GM12878 (cell line): Measurements from ENCODE around the gene CNN2. TPM values are rescaled to one million over a fixed set of nuclear protein-coding genes. Genes with fewer than 3 reads are reported as not detected.

Source experiments
- ATAC-seq: fragments of 200-7000 bp; cut with Tn5 transposase; 3 replicates; pipeline ENCODE4 v1.9.1; 2020; ENCODE audit warnings: mild to moderate bottlenecking, moderate library complexity
- BruUV-seq: library from RNA; stranded (reverse); fragments of 400-500 nt; replicated peaks from 2 replicates; lab custom pipeline; 2021; lab: Mats Ljungman, UMichigan
- CTCF ChIA-PET: fragments of 300-600 bp; sonication (Branson Sonifier 250); formaldehyde crosslinking; extraction: SDS; loops from one replicate; lab custom pipeline; 2021; ENCODE audit warnings: inconsistent platforms; lab: Yijun Ruan, JAX
- POLR2A ChIA-PET: fragments of 350-600 bp; formaldehyde crosslinking; extraction: SDS; loops from one replicate; lab custom pipeline; 2021; ENCODE audit warnings: inconsistent platforms; lab: Charles Lee
- RAD21 ChIA-PET: fragments of 300-600 bp; sonication (Branson Sonifier 250); formaldehyde crosslinking; loops from one replicate; lab custom pipeline; 2023; ENCODE audit warnings: antibody characterized with exemption; ENCODE audit not compliant: unreplicated experiment; lab: Charles Lee
- SMC1A ChIA-PET: fragments of 300-600 bp; sonication (Branson Sonifier 250); formaldehyde crosslinking; loops from one replicate; lab custom pipeline; 2023; ENCODE audit not compliant: unreplicated experiment, uncharacterized antibody; lab: Charles Lee
- DNase-seq: peaks from one replicate; pipeline ENCODE4 v3.0.0-alpha.2; 2011; ENCODE audit warnings: low read depth, low spot score
- FAIRE-seq: peaks from 3 replicates; lab custom pipeline; 2011; peaks lifted over from hg19 to GRCh38; lab: Jason Lieb, UNC
- H2AFZ ChIP-seq: 2 replicates; pipeline ENCODE4 v1.6.0; 2011; ENCODE audit warnings: low read depth, low read length, control low read depth; ENCODE audit not compliant: control insufficient read depth
- H3K27ac ChIP-seq: 2 replicates; pipeline ENCODE4 v1.5.1; 2011; ENCODE audit warnings: control low read depth; ENCODE audit not compliant: control insufficient read depth, insufficient read depth
- H3K27me3 ChIP-seq, 2 experiments: replicated peaks in 1 of 2; 2 replicates each; pipeline versions ENCODE4 v1.6.0 to v1.6.1; 2011; ENCODE audit warnings: low read length in 1 of 2; ENCODE audit not compliant: control insufficient read depth in 2 of 2, insufficient read depth in 2 of 2
- H3K36me3 ChIP-seq, 2 experiments: 2 replicates each; pipeline ENCODE4 v1.5.1; 2011; ENCODE audit warnings: low read length in 1 of 2; ENCODE audit not compliant: control insufficient read depth in 2 of 2, insufficient read depth in 2 of 2
- H3K4me1 ChIP-seq: 2 replicates; pipeline ENCODE4 v1.6.1; 2011; ENCODE audit warnings: mild to moderate bottlenecking, low read length, moderate library complexity, mixed read lengths; ENCODE audit not compliant: control insufficient read depth, insufficient read depth
- H3K4me2 ChIP-seq: 2 replicates; pipeline ENCODE4 v1.6.0; 2011; ENCODE audit warnings: control low read depth; ENCODE audit not compliant: control insufficient read depth, insufficient read depth
- H3K4me3 ChIP-seq: fragments of 200-600 bp; sonication (generic); 2 replicates; pipeline ENCODE4 v1.5.1; 2016
- H3K79me2 ChIP-seq: 2 replicates; pipeline ENCODE4 v1.6.0; 2011; ENCODE audit warnings: low read length; ENCODE audit not compliant: control insufficient read depth, insufficient read depth
- H3K9ac ChIP-seq: 2 replicates; pipeline ENCODE4 v1.8.0; 2011; ENCODE audit warnings: low read length, control low read depth, mixed read lengths; ENCODE audit not compliant: control insufficient read depth, insufficient read depth
- H3K9me3 ChIP-seq: replicated peaks from 3 replicates; pipeline ENCODE4 v1.5.1; 2011; ENCODE audit warnings: mild to moderate bottlenecking, low read length; ENCODE audit not compliant: control insufficient read depth, insufficient read depth
- H4K20me1 ChIP-seq: 2 replicates; pipeline ENCODE4 v1.6.0; 2011; ENCODE audit not compliant: control insufficient read depth, insufficient read depth
- FOS ChIP-seq: IDR thresholded peaks from 3 replicates; pipeline ENCODE4 v1.6.1; 2011; ENCODE audit warnings: borderline replicate concordance; ENCODE audit not compliant: insufficient read length; ENCODE audit errors: extremely low read depth
- RAD51 ChIP-seq: fragments of 450-650 bp; IDR thresholded peaks from 2 replicates; pipeline ENCODE4 v1.6.1; 2016; ENCODE audit warnings: moderate library complexity, mild to moderate bottlenecking, inconsistent platforms
- RELB ChIP-seq: fragments of 450-650 bp; IDR thresholded peaks from 2 replicates; pipeline ENCODE4 v1.6.1; 2017; ENCODE audit warnings: low read depth, mild to moderate bottlenecking, moderate library complexity
- RUNX3 ChIP-seq: IDR thresholded peaks from 2 replicates; pipeline ENCODE4 v1.6.1; 2012; ENCODE audit warnings: low read length, inconsistent platforms
- SREBF1 ChIP-seq: IDR thresholded peaks from 2 replicates; pipeline ENCODE4 v1.6.1; 2012; ENCODE audit warnings: mild to moderate bottlenecking, low read length
- STAT3 ChIP-seq: IDR thresholded peaks from 2 replicates; pipeline ENCODE4 v1.6.1; 2011; ENCODE audit warnings: low read depth, low read length, improper control_type of control experiment
- WGBS: methylation state at CpG from one replicate; pipeline ENCODE4 v1.1.6; 2016; ENCODE audit warnings: low lambda C conversion rate; ENCODE audit not compliant: insufficient replicate concordance, insufficient coverage; ENCODE audit errors: missing lambda C conversion rate; 5-methylcytosine and 5-hydroxymethylcytosine counted together
- in situ Hi-C: fragments of 300-500 bp; cut with MboI; formaldehyde crosslinking; loops from 9 replicates; pipeline ENCODE4 v1.14.3; 2018; ENCODE audit warnings: mixed read lengths
- intact Hi-C: fragments of 100-400 bp; cut with micrococcal nuclease; formaldehyde crosslinking; loops from one replicate; pipeline ENCODE4 v1.14.2; 2022; ENCODE audit not compliant: unreplicated experiment
- polyA plus RNA-seq, 11 experiments: library from polyadenylated mRNA; depleted of rRNA in 4 of 11; unstranded in 6 of 11; stranded (reverse) in 5 of 11; fragments of >200 nt; fragmentation: Nextera tagmentation in 4 of 11; fragmentation: Illumina TruSeq in 1 of 11; extraction: Ambion mirVana in 4 of 11; extraction: Trizol in 1 of 11; gene quantifications; 1 replicate in 1 of 11; 2 replicates in 10 of 11; pipeline versions ENCODE4 v1.2.1 to v1.2.3, GENCODE V29; 2011 to 2016; ENCODE audit warnings: inconsistent platforms in 2 of 11, missing spikeins in 2 of 11, low read depth in 1 of 11
- total RNA-seq, 4 experiments: library from RNA; depleted of rRNA in 3 of 4; stranded (reverse); fragments of >200 nt in 3 of 4; fragmentation: Illumina TruSeq in 1 of 4; extraction: Trizol in 1 of 4; gene quantifications; 2 replicates each; pipeline versions ENCODE4 v1.2.1 to v1.2.3, GENCODE V29; 2013 to 2021
- TF ChIP-seq, protein P1 (sequence below): fragments of 150-350 bp; IDR thresholded peaks from 2 replicates; pipeline ENCODE4 v1.6.1; 2016; ENCODE audit warnings: low read depth, low read length

The CNN2 gene
- total and polyA plus RNA-seq, 10 of the 15 experiments (the other 5 are each of a cell fraction or from before 2014, with no cell fraction given), result 34.7 to 311 (median 172) TPM

- ChIA-PET SMC1A (no interaction called here), CTCF (interaction anchor here (1.2 kb wide), 1 partner anchor 64 kb away, joined by 3 read pairs; no protein-coding TSS in a partner anchor), RAD21 (no interaction called here), POLR2A (no interaction called here)
- no peaks in the 10 kb centered on the region for H3K27me3 ChIP-seq
- H4K20me1 ChIP-seq, result no peaks in the 10 kb centered on the region
- no peak overlapping the region for H3K27ac ChIP-seq
- no peak overlapping the region for H2AFZ ChIP-seq
- peaks cover 4 to 15% of the 10 kb centered on the region in 2 experiments; a peak in 3 of 4 replicates for H3K36me3 ChIP-seq
- no TSS peak for BruUV-seq
- in situ Hi-C loops (loop anchor here (5.0 kb wide), 2 partner anchors 131 to 216 kb away; partner anchors contain the start of gene CFD), intact Hi-C loops (no loop called here)
- FAIRE-seq (no peak), DNase-seq (no peak), ATAC-seq (no peak)
- no peak overlapping the region for H3K4me2 ChIP-seq
- no peak for TF ChIP-seq FOS
- TF ChIP-seq SREBF1, result no peak
- TF ChIP-seq RAD51, result no peak
- TF ChIP-seq STAT3, result no peak
- no peak for TF ChIP-seq RUNX3
- TF ChIP-seq RELB, result no peak
- TF ChIP-seq, protein P1, sequence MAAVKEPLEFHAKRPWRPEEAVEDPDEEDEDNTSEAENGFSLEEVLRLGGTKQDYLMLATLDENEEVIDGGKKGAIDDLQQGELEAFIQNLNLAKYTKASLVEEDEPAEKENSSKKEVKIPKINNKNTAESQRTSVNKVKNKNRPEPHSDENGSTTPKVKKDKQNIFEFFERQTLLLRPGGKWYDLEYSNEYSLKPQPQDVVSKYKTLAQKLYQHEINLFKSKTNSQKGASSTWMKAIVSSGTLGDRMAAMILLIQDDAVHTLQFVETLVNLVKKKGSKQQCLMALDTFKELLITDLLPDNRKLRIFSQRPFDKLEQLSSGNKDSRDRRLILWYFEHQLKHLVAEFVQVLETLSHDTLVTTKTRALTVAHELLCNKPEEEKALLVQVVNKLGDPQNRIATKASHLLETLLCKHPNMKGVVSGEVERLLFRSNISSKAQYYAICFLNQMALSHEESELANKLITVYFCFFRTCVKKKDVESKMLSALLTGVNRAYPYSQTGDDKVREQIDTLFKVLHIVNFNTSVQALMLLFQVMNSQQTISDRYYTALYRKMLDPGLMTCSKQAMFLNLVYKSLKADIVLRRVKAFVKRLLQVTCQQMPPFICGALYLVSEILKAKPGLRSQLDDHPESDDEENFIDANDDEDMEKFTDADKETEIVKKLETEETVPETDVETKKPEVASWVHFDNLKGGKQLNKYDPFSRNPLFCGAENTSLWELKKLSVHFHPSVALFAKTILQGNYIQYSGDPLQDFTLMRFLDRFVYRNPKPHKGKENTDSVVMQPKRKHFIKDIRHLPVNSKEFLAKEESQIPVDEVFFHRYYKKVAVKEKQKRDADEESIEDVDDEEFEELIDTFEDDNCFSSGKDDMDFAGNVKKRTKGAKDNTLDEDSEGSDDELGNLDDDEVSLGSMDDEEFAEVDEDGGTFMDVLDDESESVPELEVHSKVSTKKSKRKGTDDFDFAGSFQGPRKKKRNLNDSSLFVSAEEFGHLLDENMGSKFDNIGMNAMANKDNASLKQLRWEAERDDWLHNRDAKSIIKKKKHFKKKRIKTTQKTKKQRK, result no peak
- H3K4me3 ChIP-seq, result no peak overlapping the region
- H3K4me1 ChIP-seq, result peaks cover 11% of the 10 kb centered on the region
- H3K9me3 ChIP-seq, result no peaks in the 10 kb centered on the region
- H3K9ac ChIP-seq, result no peak overlapping the region
- WGBS, result 89% methylated on average over 14 of the region's 14 CpGs
- peaks cover 11% of the 10 kb centered on the region for H3K79me2 ChIP-seq
Observed at GRCh38 chr19:988081-988480, 38.3 kb upstream of the CNN2 start.
